Heart left ventricle (tissue), 16 donors: ENCODE data around the gene CNKSR1. TPM values are rescaled to one million over a fixed set of nuclear protein-coding genes. Genes with fewer than 3 reads are reported as not detected.

ENCODE experiments used
- ATAC-seq, 4 donors: fragments of 200-7000 bp; cut with Tn5 transposase; one replicate each; pipeline ENCODE4 v1.9.1; 2020 to 2022; ENCODE audit warnings: moderate library complexity in 4 of 4, mild to moderate bottlenecking in 3 of 4, moderate number of reproducible peaks in 1 of 4
- DNase-seq, 5 donors: peaks; one replicate each; pipeline ENCODE4 v3.0.0-alpha.2; 2020
- H3K27ac ChIP-seq, 12 donors: fragments of 200-600 bp; sonication (generic) in 4 of 12; one replicate each; pipeline versions ENCODE4 v1.5.0 to v1.8.0; 2016 to 2022; ENCODE audit warnings: mild to moderate bottlenecking in 2 of 12
- H3K27me3 ChIP-seq, 9 donors: fragments of 200-600 bp; sonication (generic) in 2 of 9; one replicate each; pipeline versions ENCODE4 v1.5.1 to v1.8.0; 2016 to 2022; ENCODE audit warnings: mild to moderate bottlenecking in 3 of 9
- H3K36me3 ChIP-seq, 9 donors: fragments of 200-600 bp; sonication (generic) in 2 of 9; one replicate each; pipeline versions ENCODE4 v1.5.0 to v1.8.0; 2018 to 2022; ENCODE audit warnings: mild to moderate bottlenecking in 2 of 9
- H3K4me1 ChIP-seq, 12 donors: fragments of 200-600 bp; sonication (generic) in 4 of 12; one replicate each; pipeline versions ENCODE4 v1.5.0 to v1.8.0; 2016 to 2022; ENCODE audit warnings: mild to moderate bottlenecking in 3 of 12
- H3K4me3 ChIP-seq, 12 donors: fragments of 200-600 bp; sonication (generic) in 4 of 12; one replicate each; pipeline versions ENCODE4 v1.5.0 to v1.8.0; 2017 to 2022; ENCODE audit warnings: mild to moderate bottlenecking in 9 of 12, moderate library complexity in 4 of 12
- H3K9me3 ChIP-seq, 12 donors: fragments of 200-600 bp; sonication (generic) in 4 of 12; one replicate each; pipeline versions ENCODE4 v1.5.0 to v1.8.0; 2016 to 2022; ENCODE audit warnings: mild to moderate bottlenecking in 1 of 12
- CTCF ChIP-seq, 12 donors: fragments of 200-600 bp; sonication (generic) in 4 of 12; IDR thresholded peaks; one replicate each; pipeline versions ENCODE4 v1.5.0 to v1.8.0; 2018 to 2022; ENCODE audit warnings: antibody characterized with exemption in 12 of 12, mild to moderate bottlenecking in 5 of 12
- POLR2A ChIP-seq, 2 donors: fragments of 450-650 bp; IDR thresholded peaks; one replicate each; pipeline ENCODE4 v1.6.1; 2017; ENCODE audit warnings: antibody characterized with exemption in 2 of 2, mild to moderate bottlenecking in 2 of 2, moderate library complexity in 2 of 2
- WGBS, 4 donors: extraction: QIAGEN DNeasy Blood & Tissue Kit in 2 of 4; methylation state at CpG; one replicate each; pipeline versions ENCODE4 v1.1.5 to v1.1.7; 2013 to 2018; 5-methylcytosine and 5-hydroxymethylcytosine counted together
- intact Hi-C, 10 donors: fragments of 100-400 bp; cut with DNase I; formaldehyde crosslinking; loops; one replicate each; pipeline versions ENCODE4 v1.11.1 to v1.14.2; 2022
- polyA plus RNA-seq, 2 donors: library from polyadenylated mRNA; stranded (reverse); fragments of 200-250 nt; gene quantifications; one replicate each; pipeline ENCODE4 v1.2.3, GENCODE V29; 2013
- total RNA-seq, 9 donors: library from RNA; depleted of rRNA in 2 of 9; stranded (reverse); fragments of >200 nt in 2 of 9; fragmentation: NEBNext Ultra II Directional in 3 of 9; extraction: Animal tissue kit (Norgen Biotek cat#: 25700) in 3 of 9; gene quantifications; one replicate each; pipeline versions ENCODE4 v1.1.0 to v1.2.4, GENCODE V29; 2016 to 2023
- donor health status: ischemic (EF 13 %, LVEDD 7.1; RV severe dilation, severe dysfunction).
- donor health status: healthy with polysubstance abuse.
- donor health status: DM: no; HTN: yes; CAD: no.
- donor health status: DM: no; HTN: no; CAD: no.
- donor health status: ischemic (EF 25% LVEDD 6.9; RV normal size, moderate dysfunction).
- donor health status: ischemic (EF 25% LVEDD 5.7; RV mildly dilated, moderate dysfunction).
- donor health status: healthy.
- donor health status: DM: yes; HTN: yes; CAD: no.
- donor health status: ischemic (EF 35%, LVEDD 5.7; RV mildly dilated, moderate dysfunction).
- donor health status: nonischemic (EF 11% LVEDD 7.7; RV severe dilation, severe dysfunction).
- donor health status: DM: yes; HTN: yes; CAD: no.
- donor health status: PGD.
- donor health status: ischemic (EF 29% LVEDD 5.4; RV normal size, mild dysfunction).
- donor health status: nonischemic (EF 23%, LVEDD 6.1; RV moderate dilation, normal function).

The CNKSR1 gene
- total and polyA plus RNA-seq, 11 donors, result 0.60 to 3.4 (median 1.4) TPM; not detected in 1

DNA sequence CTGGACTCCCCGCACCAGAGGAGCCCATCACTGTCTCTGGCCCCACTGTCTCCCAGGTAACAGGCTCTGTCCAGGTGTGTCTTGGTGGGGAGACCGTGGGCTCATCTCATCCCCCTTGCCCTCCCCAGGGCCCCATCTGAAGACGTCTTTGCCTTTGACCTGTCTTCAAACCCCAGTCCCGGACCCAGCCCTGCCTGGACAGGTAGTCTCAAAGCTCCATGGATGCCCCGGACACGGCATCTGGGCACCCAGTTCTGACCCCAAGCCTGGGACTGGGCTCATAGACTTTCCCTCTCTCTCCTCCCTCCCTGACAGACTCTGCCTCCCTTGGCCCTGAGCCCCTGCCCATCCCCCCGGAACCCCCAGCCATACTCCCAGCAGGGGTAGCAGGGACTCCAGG, 6.8 kb downstream of the CNKSR1 start:
- Histone ChIP-seq H3K4me1 (peaks cover 0 to 3% (median 0%) of the 10 kb centered on the region in 12 donors), H3K4me3 (no peak overlapping the region), H3K9me3 (no peaks in the 10 kb centered on the region), H3K27me3 (no peaks in the 10 kb centered on the region), H3K27ac (no peak overlapping the region), H3K36me3 (no peaks in the 10 kb centered on the region)
- intact Hi-C loops, result loop anchor here in 1 of 10 donors (10.0 kb wide), 1 partner anchor 141 kb away; no protein-coding TSS in a partner anchor
- DNase-seq (no peak), ATAC-seq (no peak)
- WGBS, 4 donors, result 87 to 92% (median 91%) methylated on average over 7 of the region's 7 CpGs
- TF ChIP-seq POLR2A (IDR thresholded peaks at IDR 0.05), result no peak
- no peak for TF ChIP-seq CTCF (IDR thresholded peaks at IDR 0.05)

GRCh38 chr1:26184883-26185282, 7.6 kb downstream of the CNKSR1 start:
- Histone ChIP-seq H3K36me3 (no peaks in the 10 kb centered on the region), H3K4me3 (no peak overlapping the region), H3K4me1 (peaks cover 0 to 3% (median 0%) of the 10 kb centered on the region in 12 donors), H3K27ac (no peak overlapping the region), H3K9me3 (no peaks in the 10 kb centered on the region), H3K27me3 (no peaks in the 10 kb centered on the region)
- WGBS, 4 donors, result 94 to 98% (median 97%) methylated on average over 18 to 21 of the region's 21 CpGs
- ATAC-seq (no peak), DNase-seq (no peak)
- intact Hi-C loops, result loop anchor here in 1 of 10 donors (10.0 kb wide), 1 partner anchor 140 kb away; no protein-coding TSS in a partner anchor
- TF ChIP-seq CTCF (IDR thresholded peaks at IDR 0.05) (no peak), POLR2A (IDR thresholded peaks at IDR 0.05) (no peak)

DNA sequence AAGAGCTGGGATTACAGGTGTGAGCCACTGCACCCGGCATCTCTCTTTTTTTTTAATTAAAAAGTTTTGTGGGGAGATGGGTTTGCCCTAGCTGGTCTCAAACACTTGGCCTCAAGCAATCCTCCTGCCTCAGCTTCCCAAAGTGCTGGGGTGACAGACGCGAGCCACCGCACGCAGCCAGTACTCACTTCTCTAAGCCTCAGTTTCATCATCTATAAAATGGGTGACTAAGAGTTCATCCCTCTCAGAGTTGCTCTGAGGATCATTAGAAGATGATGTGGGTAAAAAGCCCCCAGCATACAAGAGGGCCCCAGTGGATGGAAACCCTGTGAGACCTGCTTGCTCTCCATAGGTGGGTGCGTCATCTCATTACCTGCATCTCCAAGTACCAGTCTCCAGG, 10.6 kb downstream of the CNKSR1 start:
- H3K4me3 ChIP-seq, result no peak overlapping the region
- no peaks in the 10 kb centered on the region for H3K36me3 ChIP-seq
- no peak for ATAC-seq
- TF ChIP-seq POLR2A (IDR thresholded peaks at IDR 0.05) (no peak), CTCF (IDR thresholded peaks at IDR 0.05) (no peak)
- WGBS, 4 donors, result 93 to 98% (median 94%) methylated on average over 5 to 6 of the region's 6 CpGs
- no peaks in the 10 kb centered on the region for H3K27me3 ChIP-seq
- H3K27ac ChIP-seq, result no peak overlapping the region
- H3K9me3 ChIP-seq, result no peaks in the 10 kb centered on the region
- no peak for DNase-seq
- intact Hi-C loops, result loop anchor here in 1 of 10 donors (10.0 kb wide), 1 partner anchor 137 kb away; no protein-coding TSS in a partner anchor
- no peaks in the 10 kb centered on the region for H3K4me1 ChIP-seq

DNA sequence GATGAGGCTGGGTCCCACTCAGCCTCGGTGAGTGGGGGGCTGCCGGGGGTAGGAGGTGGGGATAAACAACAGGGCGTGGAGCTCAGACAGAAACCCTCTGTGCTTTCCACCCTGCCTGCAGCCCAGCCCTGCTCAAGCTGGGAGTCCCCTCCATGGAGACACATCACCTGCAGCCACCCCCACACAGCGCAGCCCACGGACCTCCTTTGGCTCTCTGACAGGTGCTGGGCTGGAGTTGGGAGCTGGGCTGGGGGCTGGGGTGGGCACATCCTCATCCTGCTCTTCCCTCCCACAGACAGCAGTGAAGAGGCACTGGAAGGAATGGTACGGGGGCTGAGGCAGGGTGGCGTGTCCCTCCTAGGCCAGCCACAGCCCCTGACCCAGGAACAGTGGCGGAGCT, 11.2 kb downstream of the CNKSR1 start:
- intact Hi-C loops, result loop anchor here in 1 of 10 donors (10.0 kb wide), 1 partner anchor 136 kb away; no protein-coding TSS in a partner anchor
- Histone ChIP-seq H3K36me3 (no peaks in the 10 kb centered on the region), H3K4me3 (no peak overlapping the region), H3K27ac (no peak overlapping the region), H3K9me3 (no peaks in the 10 kb centered on the region), H3K27me3 (no peaks in the 10 kb centered on the region), H3K4me1 (no peaks in the 10 kb centered on the region)
- WGBS, 4 donors, result 88 to 97% (median 92%) methylated on average over 4 to 8 of the region's 8 CpGs
- ATAC-seq (no peak), DNase-seq (no peak)
- TF ChIP-seq POLR2A (IDR thresholded peaks at IDR 0.05), result no peak
- TF ChIP-seq CTCF (IDR thresholded peaks at IDR 0.05), result no peak
